ENCODE results near the gene OTC.

The OTC gene

DNA sequence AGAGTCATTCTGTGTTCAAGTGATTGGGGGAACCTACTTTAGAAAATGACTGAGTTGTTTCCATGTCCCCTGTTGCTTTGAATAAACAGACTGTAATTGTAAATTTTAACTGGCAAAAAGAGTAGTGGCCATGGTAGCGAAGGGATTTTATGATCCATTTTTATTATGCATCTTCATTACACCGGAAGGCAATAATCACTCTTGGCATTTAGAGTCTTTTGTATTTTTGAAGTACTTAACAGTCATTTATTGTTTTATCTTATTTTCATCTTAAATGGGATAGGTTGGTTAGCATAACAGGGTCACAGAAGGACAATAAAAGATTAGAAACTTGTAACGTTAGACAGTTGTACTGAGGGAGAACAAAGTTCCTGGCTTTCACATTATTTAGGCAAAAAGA lies 11.0 kb upstream of the OTC start:
- Mint-ChIP-seq H3K4me1 (no peaks in the 10 kb centered on the region), H3K36me3 (no peaks in the 10 kb centered on the region), H3K4me3 (no peak overlapping the region), H3K27ac (no peak overlapping the region), H3K9me3 (no peaks in the 10 kb centered on the region)
- ATAC-seq = no peak
- no peak for DNase-seq (ENCODE audit: low spot score in 2 of 2)

GRCh38 chrX:38342853-38343778 lies 9.3 kb upstream of the OTC start:
- no peak for DNase-seq (ENCODE audit: low spot score in 2 of 2)
- no peaks in the 10 kb centered on the region for H3K9me3 Mint-ChIP-seq
- no peak for ATAC-seq
- H3K27ac Mint-ChIP-seq = no peak overlapping the region
- H3K4me3 Mint-ChIP-seq = no peak overlapping the region
- no peaks in the 10 kb centered on the region for H3K36me3 Mint-ChIP-seq
- H3K4me1 Mint-ChIP-seq = no peaks in the 10 kb centered on the region

DNA sequence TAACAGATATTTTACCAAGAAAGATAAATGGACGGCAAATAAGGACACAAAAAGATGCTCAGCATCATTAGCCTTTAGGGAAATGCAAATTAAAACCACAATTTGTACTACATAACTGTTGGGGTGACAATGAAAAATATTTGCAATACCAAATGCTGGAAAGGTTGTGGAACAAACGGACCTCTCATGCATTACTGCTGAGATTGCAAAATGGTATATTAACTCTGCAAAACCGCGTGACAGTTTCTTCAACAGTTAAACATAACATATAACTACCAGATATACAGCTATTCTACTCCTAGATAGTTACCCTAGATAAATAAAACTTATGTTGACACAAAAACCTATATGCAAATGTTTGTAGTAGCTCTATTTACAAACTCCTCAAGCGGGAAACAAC lies 6.3 kb upstream of the OTC start:
- H3K4me3 Mint-ChIP-seq = no peak overlapping the region
- no peaks in the 10 kb centered on the region for H3K4me1 Mint-ChIP-seq
- H3K9me3 Mint-ChIP-seq = no peaks in the 10 kb centered on the region
- DNase-seq (ENCODE audit: low spot score in 2 of 2) = no peak
- no peak for ATAC-seq
- H3K27ac Mint-ChIP-seq = no peak overlapping the region
- H3K36me3 Mint-ChIP-seq = no peaks in the 10 kb centered on the region

DNA sequence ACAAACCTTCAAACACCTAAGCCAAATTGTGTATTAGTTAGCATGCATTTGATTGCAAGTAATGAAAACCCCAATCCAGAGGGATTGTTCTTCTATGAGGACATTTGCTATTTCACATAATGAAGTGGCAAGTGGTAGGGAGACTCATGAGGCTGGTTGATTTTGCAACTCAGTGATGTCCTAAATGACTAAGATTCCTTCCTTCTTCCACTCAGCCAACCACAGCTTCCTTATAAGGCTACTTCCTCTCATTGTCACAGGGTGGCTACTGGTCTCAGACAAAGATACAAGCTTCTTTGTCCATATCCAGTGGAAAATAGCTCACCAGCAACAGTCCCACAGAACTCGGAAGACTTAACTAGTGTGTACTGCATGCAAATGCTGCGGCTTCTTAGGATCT lies 5.3 kb upstream of the OTC start:
- Mint-ChIP-seq H3K27ac (no peak overlapping the region), H3K9me3 (no peaks in the 10 kb centered on the region), H3K4me3 (no peak overlapping the region), H3K36me3 (no peaks in the 10 kb centered on the region), H3K4me1 (no peaks in the 10 kb centered on the region)
- ATAC-seq (peak; percentile 82), DNase-seq (ENCODE audit: low spot score in 2 of 2) (no peak)

- H3K4me1 Mint-ChIP-seq = no peaks in the 10 kb centered on the region
- H3K27ac Mint-ChIP-seq = no peak overlapping the region
- no peak overlapping the region for H3K4me3 Mint-ChIP-seq
- no peaks in the 10 kb centered on the region for H3K9me3 Mint-ChIP-seq
- no peak for ATAC-seq
- no peak for DNase-seq (ENCODE audit: low spot score in 2 of 2)
- no peaks in the 10 kb centered on the region for H3K36me3 Mint-ChIP-seq
Measured at GRCh38 chrX:38351346-38351745, 1.1 kb upstream of the OTC start.

DNA sequence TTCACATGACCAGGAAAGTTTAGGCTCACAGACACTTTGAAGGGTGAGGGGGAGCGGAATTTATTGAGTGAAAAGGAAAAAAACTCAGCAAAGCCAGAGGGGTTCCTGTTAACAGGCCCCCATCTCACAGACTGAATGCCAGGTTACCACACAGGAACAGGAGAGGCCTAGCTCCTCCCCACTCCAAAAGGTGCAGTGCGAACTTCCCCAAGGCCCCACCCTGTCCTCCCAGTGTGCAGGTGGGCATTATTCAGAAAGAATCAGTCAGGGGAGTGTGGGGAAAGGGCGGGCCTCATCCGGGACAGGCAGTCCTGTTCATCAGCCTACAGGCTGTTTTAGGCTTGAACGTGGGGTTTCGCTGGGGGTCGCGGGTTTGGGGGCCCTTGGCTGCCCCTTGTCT lies 4.0 kb downstream of the OTC start:
- H3K4me1 Mint-ChIP-seq = no peaks in the 10 kb centered on the region
- H3K4me3 Mint-ChIP-seq = no peak overlapping the region
- no peak for ATAC-seq

GRCh38 chrX:38357747-38358673 lies 5.6 kb downstream of the OTC start:
- Mint-ChIP-seq H3K4me1 (no peaks in the 10 kb centered on the region), H3K36me3 (no peaks in the 10 kb centered on the region), H3K9me3 (no peaks in the 10 kb centered on the region), H3K27ac (no peak overlapping the region), H3K4me3 (no peak overlapping the region)
- no peak for ATAC-seq
- no peak for DNase-seq (ENCODE audit: low spot score in 2 of 2)

More for the DNA sequence above, 4.0 kb downstream of the OTC start:
- Mint-ChIP-seq H3K36me3 (no peaks in the 10 kb centered on the region), H3K9me3 (no peaks in the 10 kb centered on the region), H3K27ac (no peak overlapping the region)
- DNase-seq (ENCODE audit: low spot score in 2 of 2) = no peak

DNA sequence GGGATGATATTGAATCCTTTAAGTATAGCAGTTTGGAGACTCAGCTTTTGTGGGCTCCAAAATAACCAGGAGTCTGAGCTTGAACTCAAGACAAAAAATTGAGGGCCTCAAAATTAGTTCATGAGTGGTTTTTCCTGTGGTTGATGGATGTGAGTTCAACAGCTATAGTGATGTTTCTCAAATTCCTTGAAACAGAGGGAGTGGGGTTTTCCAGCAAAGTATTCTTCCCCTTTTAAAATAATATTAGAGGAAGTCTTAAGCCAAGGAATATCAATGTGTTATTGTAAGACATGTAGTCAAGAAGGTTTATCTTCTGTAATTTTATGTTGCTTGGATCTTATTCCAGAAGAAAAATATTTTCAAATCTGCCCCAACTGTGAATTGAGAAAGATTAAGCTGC lies 10.6 kb downstream of the OTC start:
- ATAC-seq (no peak), DNase-seq (ENCODE audit: low spot score in 2 of 2) (no peak)
- no peaks in the 10 kb centered on the region for H3K4me1 Mint-ChIP-seq
- no peak overlapping the region for H3K4me3 Mint-ChIP-seq
- no peaks in the 10 kb centered on the region for H3K9me3 Mint-ChIP-seq
- no peaks in the 10 kb centered on the region for H3K36me3 Mint-ChIP-seq
- H3K27ac Mint-ChIP-seq = no peak overlapping the region

GRCh38 chrX:38365954-38366353 lies 13.6 kb downstream of the OTC start:
- H3K9me3 Mint-ChIP-seq = no peaks in the 10 kb centered on the region
- no peaks in the 10 kb centered on the region for H3K4me1 Mint-ChIP-seq
- H3K36me3 Mint-ChIP-seq = no peaks in the 10 kb centered on the region
- DNase-seq (ENCODE audit: low spot score in 2 of 2) (no peak), ATAC-seq (no peak)
- no peak overlapping the region for H3K27ac Mint-ChIP-seq
- no peak overlapping the region for H3K4me3 Mint-ChIP-seq

DNA sequence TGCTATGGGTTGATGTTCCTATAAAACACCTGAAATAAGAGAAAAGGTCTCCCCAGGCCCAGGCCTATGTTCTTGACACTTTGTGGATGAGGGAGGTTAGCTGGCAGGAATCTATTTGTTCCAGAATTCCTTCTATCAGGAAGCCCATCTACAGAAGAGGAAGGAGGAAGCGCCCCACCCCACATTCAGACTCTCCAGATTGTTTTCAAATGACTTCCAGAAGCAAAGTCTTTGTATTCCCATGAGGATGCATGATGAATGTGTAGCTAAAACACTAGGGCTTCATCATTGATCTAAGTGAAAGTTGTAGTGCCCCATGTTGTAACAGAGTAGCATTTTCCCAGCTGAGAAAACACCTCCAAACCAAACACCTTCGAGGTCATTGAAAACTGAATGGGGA lies 16.4 kb downstream of the OTC start:
- H3K9me3 Mint-ChIP-seq = no peaks in the 10 kb centered on the region
- no peak overlapping the region for H3K4me3 Mint-ChIP-seq
- no peak for ATAC-seq
- DNase-seq (ENCODE audit: low spot score in 2 of 2) = no peak
- no peaks in the 10 kb centered on the region for H3K4me1 Mint-ChIP-seq
- no peak overlapping the region for H3K27ac Mint-ChIP-seq
- no peaks in the 10 kb centered on the region for H3K36me3 Mint-ChIP-seq

GRCh38 chrX:38371641-38372040 lies 19.2 kb downstream of the OTC start:
- no peak for DNase-seq (ENCODE audit: low spot score in 2 of 2)
- Mint-ChIP-seq H3K36me3 (no peaks in the 10 kb centered on the region), H3K4me1 (no peaks in the 10 kb centered on the region), H3K4me3 (no peak overlapping the region), H3K27ac (no peak overlapping the region), H3K9me3 (no peaks in the 10 kb centered on the region)
- no peak for ATAC-seq

- Mint-ChIP-seq H3K36me3 (no peaks in the 10 kb centered on the region), H3K4me3 (no peak overlapping the region), H3K9me3 (no peaks in the 10 kb centered on the region), H3K4me1 (no peaks in the 10 kb centered on the region), H3K27ac (no peak overlapping the region)
- DNase-seq (ENCODE audit: low spot score in 2 of 2) (no peak), ATAC-seq (no peak)
Measured at GRCh38 chrX:38374431-38374830, 22.0 kb downstream of the OTC start.

- no peak overlapping the region for H3K4me3 Mint-ChIP-seq
- H3K4me1 Mint-ChIP-seq = no peaks in the 10 kb centered on the region
- DNase-seq (ENCODE audit: low spot score in 2 of 2) (no peak), ATAC-seq (no peak)
- H3K9me3 Mint-ChIP-seq = no peaks in the 10 kb centered on the region
- no peak overlapping the region for H3K27ac Mint-ChIP-seq
- H3K36me3 Mint-ChIP-seq = no peaks in the 10 kb centered on the region
Measured at GRCh38 chrX:38375891-38376290, 23.5 kb downstream of the OTC start.

GRCh38 chrX:38376747-38377146 lies 24.3 kb downstream of the OTC start:
- no peak for DNase-seq (ENCODE audit: low spot score in 2 of 2)

DNA sequence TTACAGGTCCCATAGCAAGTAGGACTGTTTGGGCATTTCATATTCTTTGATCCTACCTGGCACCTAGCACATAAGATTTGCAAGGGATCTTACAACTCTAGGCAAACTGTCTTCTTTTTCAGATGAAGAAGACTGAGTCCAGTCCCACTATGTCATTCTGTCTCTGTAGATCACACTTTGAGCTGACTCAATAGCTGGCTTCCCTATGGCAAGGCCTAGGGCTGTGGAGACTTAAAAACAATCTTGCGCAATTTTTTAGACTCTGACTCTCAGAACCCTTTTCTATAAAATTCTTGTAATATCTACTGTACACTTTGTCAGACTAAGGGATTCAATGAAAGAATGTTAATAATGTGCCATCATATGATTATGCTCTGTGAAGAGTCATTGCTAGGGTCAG lies 26.7 kb downstream of the OTC start:
- no peaks in the 10 kb centered on the region for H3K36me3 Mint-ChIP-seq
- no peak for ATAC-seq
- H3K27ac Mint-ChIP-seq = no peak overlapping the region
- no peaks in the 10 kb centered on the region for H3K9me3 Mint-ChIP-seq
- no peak overlapping the region for H3K4me3 Mint-ChIP-seq
- DNase-seq (ENCODE audit: low spot score in 2 of 2) = no peak
- no peaks in the 10 kb centered on the region for H3K4me1 Mint-ChIP-seq

More at GRCh38 chrX:38376747-38377146, 24.3 kb downstream of the OTC start:
- no peak for ATAC-seq
- Mint-ChIP-seq H3K36me3 (no peaks in the 10 kb centered on the region), H3K27ac (no peak overlapping the region), H3K4me1 (no peaks in the 10 kb centered on the region), H3K4me3 (no peak overlapping the region), H3K9me3 (no peaks in the 10 kb centered on the region)

- DNase-seq (ENCODE audit: low spot score in 2 of 2) = no peak
- Mint-ChIP-seq H3K4me3 (no peak overlapping the region), H3K4me1 (no peaks in the 10 kb centered on the region), H3K9me3 (no peaks in the 10 kb centered on the region), H3K36me3 (no peaks in the 10 kb centered on the region), H3K27ac (no peak overlapping the region)
- ATAC-seq = no peak
Measured at GRCh38 chrX:38382663-38383062, 30.3 kb downstream of the OTC start.
